SH-SY5Y (cell line): Measurements from ENCODE around the gene SH3D21.

ENCODE experiments used
- GATA2 ChIP-seq: IDR thresholded peaks from 2 replicates; pipeline ENCODE4 v1.6.1; 2011; ENCODE audit warnings: mild to moderate bottlenecking, low read depth, low read length
- GATA3 ChIP-seq: IDR thresholded peaks from 2 replicates; pipeline ENCODE4 v1.6.1; 2011; ENCODE audit warnings: low read depth, mild to moderate bottlenecking, low read length, moderate library complexity

The SH3D21 gene

DNA sequence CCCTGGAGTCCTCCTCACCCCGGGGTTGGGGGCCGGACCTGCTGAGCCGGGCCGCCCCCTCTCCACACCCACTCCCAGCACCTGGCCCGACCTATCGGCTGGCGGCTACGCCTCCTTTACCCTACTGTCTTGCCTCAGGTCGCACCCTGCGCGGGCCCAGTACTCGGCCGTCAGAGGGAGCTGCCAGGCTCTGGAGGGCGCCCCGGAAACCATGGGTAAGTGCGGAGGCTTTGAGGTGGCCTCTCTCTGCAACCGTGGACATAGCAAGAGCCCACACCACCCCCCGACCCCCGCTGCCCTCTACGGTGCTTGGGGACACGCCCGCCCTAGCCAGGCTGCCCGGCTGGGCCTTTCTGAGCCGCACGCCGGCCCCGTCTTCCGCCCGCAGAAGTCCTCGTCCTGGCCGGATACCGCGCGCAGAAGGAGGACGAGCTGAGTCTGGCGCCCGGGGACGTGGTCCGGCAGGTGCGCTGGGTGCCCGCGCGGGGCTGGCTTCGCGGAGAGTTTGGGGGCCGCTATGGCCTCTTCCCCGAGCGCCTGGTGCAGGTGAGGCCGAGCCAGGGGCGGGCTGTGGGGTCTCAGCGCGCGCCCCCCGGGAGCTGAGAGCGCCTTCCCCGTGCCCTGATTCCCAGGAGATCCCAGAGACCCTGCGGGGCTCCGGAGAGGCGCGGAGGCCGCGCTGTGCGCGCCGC lies at the start of gene SH3D21:
Gene SH3D21, plus strand, starts transcription at position 159 of the 692 bp plus-strand sequence. Its CDS starts 53 bp downstream, at position 212.
- no peak for TF ChIP-seq GATA3
- no peak for TF ChIP-seq GATA2

- TF ChIP-seq GATA2 (no peak), GATA3 (no peak)
These were observed 49.4 kb upstream of the SH3D21 start for GRCh38 chr1:36256558-36257374.

- no peak for TF ChIP-seq GATA2
- TF ChIP-seq GATA3: no peak
These were observed 48.8 kb upstream of the SH3D21 start for GRCh38 chr1:36257375-36257767.

DNA sequence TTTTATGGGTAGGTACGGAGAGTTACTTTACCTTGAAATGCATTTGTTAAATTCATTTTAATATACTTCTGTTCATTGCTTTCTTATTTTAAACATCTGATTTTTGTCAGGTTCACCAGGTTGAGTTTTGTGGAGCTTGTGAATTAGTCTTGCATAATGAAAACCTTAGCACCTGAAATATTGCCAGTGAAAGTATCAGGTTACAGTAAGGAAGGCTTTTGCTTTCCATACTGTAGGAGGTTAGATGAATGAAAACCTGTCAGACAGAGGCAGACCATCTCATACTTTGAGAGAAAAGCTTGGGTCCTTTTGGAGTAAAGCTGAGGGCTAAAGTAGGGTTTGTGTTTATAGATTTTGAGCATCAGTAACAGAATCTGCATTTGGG lies 47.2 kb upstream of the SH3D21 start:
- no peak for TF ChIP-seq GATA2
- TF ChIP-seq GATA3: no peak

GRCh38 chr1:36268981-36269380 lies 37.2 kb upstream of the SH3D21 start:
- TF ChIP-seq GATA2 (no peak), GATA3 (no peak)

DNA sequence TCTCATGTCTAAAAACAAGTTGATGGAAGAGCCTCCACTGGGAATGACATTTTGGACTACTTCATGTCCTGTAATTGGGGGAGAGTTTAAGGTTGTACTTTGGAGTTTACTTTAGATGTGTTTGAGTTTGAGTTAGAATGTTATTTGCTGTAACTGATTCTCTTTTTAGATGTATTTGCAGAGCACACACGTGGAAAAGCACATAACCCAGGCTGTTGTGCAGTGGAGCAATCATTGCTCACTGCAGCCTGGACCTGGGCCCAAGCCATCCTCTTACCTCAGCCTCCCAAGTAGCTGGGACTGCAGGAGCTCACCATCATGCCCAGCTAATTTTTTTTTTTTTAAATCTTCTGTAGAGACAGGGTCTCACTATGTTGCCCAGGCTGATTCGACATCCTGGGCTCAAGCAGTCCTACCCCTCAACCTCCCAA lies 36.7 kb upstream of the SH3D21 start:
- no peak for TF ChIP-seq GATA3
- TF ChIP-seq GATA2: no peak

GRCh38 chr1:36273024-36273423 lies 33.1 kb upstream of the SH3D21 start:
- no peak for TF ChIP-seq GATA2
- TF ChIP-seq GATA3: no peak

DNA sequence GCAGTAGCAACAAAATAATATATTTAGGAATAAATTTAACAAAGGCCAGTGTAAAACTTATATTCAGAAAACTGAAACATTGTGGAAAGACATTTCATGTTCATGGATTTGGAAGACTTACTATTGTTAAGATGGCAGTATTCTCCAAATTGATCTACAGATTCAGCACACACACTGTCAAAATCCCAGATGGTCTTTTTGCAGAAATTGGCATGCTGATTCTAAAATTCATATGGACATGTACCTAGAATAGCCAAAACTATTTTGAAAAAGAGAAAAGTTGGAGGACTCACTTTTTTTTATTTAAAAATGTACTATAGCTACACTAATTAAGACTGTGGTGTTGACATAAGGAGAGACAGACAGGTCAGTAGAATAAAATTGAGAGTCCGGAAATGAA lies 32.0 kb upstream of the SH3D21 start:
- TF ChIP-seq GATA3: no peak
- no peak for TF ChIP-seq GATA2

- TF ChIP-seq GATA3 (no peak), GATA2 (no peak)
These were observed 29.5 kb upstream of the SH3D21 start for GRCh38 chr1:36276688-36277087.

- TF ChIP-seq GATA3 (no peak), GATA2 (no peak)
These were observed 26.9 kb upstream of the SH3D21 start for GRCh38 chr1:36279110-36279788.

GRCh38 chr1:36279789-36280296 lies 26.3 kb upstream of the SH3D21 start:
- TF ChIP-seq GATA2 (no peak), GATA3 (no peak)

- TF ChIP-seq GATA2 (no peak), GATA3 (0 out of 2 replicates have a peak, but pooled peaks have one; percentile 14)
These were observed 22.1 kb upstream of the SH3D21 start for GRCh38 chr1:36284061-36284460.

DNA sequence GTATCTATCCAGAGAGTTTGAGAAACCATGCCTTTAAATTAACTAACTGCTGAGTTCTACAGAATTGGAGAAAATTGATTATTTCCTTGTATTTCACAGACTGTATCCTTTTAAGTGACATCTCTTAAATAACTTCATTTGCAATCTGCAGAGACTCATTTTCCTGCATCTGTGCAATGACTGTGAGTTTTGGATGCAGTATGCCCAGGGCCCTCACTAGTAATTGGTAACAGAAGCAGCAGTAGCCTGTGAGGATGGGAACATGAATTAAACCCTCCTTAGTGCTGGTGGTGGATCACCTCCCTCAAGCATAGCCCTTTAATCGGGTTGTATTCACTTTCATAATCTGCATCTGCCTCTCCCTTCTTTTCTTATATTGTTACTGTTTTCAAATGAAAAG lies 21.7 kb upstream of the SH3D21 start:
- TF ChIP-seq GATA2 (no peak), GATA3 (no peak)

DNA sequence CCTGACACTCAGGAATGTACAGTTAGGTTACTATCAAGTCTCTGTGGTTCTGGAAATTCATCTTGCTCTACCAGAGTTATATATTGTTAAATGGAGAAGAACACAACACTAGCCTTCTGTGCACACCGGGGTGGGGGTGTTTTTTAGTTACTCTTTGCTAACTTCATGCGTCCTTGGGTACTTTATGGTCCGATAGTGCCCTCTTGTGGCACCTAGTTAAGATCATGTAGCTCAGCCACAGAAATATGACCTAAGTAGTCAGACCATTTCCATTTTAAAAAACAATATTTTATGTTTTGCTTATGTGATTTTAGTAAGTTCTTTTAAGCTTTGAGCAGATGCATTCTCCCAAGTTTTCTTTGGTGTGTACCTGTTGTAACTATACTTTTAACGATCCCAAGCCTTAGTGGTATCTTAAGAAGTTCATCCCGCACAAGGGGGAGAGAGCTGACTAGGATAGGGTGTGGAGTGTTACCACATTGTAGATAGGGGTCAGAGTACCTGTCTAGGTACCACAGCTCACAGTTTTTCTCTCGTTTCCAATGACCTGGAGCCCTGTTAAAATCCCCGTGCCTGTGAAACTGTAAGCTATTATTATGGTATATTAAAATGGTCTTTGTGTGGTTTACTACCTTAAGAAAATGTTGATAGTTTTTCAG lies 20.6 kb upstream of the SH3D21 start:
- TF ChIP-seq GATA3 (no peak), GATA2 (no peak)

DNA sequence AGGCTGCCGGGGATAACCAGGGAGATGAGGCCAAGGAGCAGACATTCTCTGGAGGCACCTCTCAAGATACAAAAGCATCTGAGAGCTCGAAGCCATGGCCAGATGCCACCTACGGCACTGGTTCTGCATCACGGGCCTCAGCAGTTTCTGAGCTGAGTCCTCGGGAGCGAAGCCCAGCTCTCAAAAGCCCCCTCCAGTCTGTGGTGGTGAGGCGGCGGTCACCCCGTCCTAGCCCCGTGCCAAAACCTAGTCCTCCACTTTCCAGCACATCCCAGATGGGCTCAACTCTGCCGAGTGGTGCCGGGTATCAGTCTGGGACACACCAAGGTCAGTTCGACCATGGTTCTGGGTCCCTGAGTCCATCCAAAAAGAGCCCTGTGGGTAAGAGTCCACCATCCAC lies 19.4 kb upstream of the SH3D21 start:
- no peak for TF ChIP-seq GATA2
- no peak for TF ChIP-seq GATA3
